Measurements from ENCODE around the gene CRADD. TPM values are rescaled to one million over a fixed set of nuclear protein-coding genes. Genes with fewer than 3 reads are reported as not detected.

CRADD gene
- total and polyA plus RNA-seq, 4 donors, result 6.3 to 28.9 (median 16.6) TPM

DNA sequence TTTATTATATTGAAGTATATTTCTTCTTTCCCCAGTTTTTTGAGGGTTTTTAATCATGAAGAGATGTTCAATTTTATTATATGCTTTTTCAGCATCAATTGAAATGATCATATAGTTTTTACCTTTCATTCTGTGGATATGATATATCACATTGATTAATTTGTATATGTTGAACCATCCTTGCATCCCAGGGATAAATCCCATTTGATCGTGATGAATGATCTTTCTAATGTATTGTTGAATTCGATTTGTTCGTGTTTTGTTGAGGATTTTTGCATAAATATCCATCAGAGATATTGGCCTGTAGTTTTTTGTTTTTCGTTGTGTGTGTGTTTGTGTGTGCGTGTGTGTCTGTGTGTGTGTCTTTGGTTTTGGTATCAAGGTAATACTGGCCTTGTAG is 196.4 kb downstream of the CRADD start:
- Histone ChIP-seq H3K9me3 (ENCODE audit: control insufficient read depth in 4 of 4, insufficient read depth in 3 of 4, low read length in 3 of 4) (peaks cover 2 to 20% (median 4%) of the 10 kb centered on the region in 4 donors), H3K9ac (ENCODE audit: insufficient read depth in 1 of 2, low read length in 2 of 2) (no peak overlapping the region), H3K36me3 (ENCODE audit: control insufficient read depth in 4 of 4, insufficient read depth in 4 of 4, low read length in 4 of 4) (no peaks in the 10 kb centered on the region), H3K4me3 (no peak overlapping the region), H3K27ac (ENCODE audit: low read depth in 1 of 2, low read length in 1 of 2) (no peak overlapping the region), H3K27me3 (ENCODE audit: control insufficient read depth in 3 of 3, insufficient read depth in 3 of 3, low read length in 2 of 3) (no peaks in the 10 kb centered on the region), H3K4me1 (ENCODE audit: control insufficient read depth in 5 of 5, insufficient read depth in 5 of 5, low read length in 5 of 5) (no peaks in the 10 kb centered on the region)
- WGBS, 2 donors, result 87 to 96% methylated on average over 5 of the region's 5 CpGs
- ATAC-seq (ENCODE audit: insufficient read depth, low FRiP score), result no peak
- DNase-seq, result no peak
- TF ChIP-seq, protein P1, sequence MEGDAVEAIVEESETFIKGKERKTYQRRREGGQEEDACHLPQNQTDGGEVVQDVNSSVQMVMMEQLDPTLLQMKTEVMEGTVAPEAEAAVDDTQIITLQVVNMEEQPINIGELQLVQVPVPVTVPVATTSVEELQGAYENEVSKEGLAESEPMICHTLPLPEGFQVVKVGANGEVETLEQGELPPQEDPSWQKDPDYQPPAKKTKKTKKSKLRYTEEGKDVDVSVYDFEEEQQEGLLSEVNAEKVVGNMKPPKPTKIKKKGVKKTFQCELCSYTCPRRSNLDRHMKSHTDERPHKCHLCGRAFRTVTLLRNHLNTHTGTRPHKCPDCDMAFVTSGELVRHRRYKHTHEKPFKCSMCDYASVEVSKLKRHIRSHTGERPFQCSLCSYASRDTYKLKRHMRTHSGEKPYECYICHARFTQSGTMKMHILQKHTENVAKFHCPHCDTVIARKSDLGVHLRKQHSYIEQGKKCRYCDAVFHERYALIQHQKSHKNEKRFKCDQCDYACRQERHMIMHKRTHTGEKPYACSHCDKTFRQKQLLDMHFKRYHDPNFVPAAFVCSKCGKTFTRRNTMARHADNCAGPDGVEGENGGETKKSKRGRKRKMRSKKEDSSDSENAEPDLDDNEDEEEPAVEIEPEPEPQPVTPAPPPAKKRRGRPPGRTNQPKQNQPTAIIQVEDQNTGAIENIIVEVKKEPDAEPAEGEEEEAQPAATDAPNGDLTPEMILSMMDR (IDR thresholded peaks at IDR 0.05; ENCODE audit: control extremely low read depth, extremely low read depth), result no peak

GRCh38 chr12:93875157-93875556 is 198.0 kb downstream of the CRADD start:
- no peak overlapping the region for H3K27ac ChIP-seq (ENCODE audit: low read depth in 1 of 2, low read length in 1 of 2)
- no peaks in the 10 kb centered on the region for H3K36me3 ChIP-seq (ENCODE audit: control insufficient read depth in 4 of 4, insufficient read depth in 4 of 4, low read length in 4 of 4)
- H3K27me3 ChIP-seq (ENCODE audit: control insufficient read depth in 3 of 3, insufficient read depth in 3 of 3, low read length in 2 of 3), result no peaks in the 10 kb centered on the region
- H3K9ac ChIP-seq (ENCODE audit: insufficient read depth in 1 of 2, low read length in 2 of 2), result no peak overlapping the region
- WGBS, 2 donors, result 79 to 81% methylated on average over 1 of the region's 1 CpG
- peaks cover 0 to 8% (median 0%) of the 10 kb centered on the region in 5 donors for H3K4me1 ChIP-seq (ENCODE audit: control insufficient read depth in 5 of 5, insufficient read depth in 5 of 5, low read length in 5 of 5)
- peaks cover 0 to 16% (median 3%) of the 10 kb centered on the region in 4 donors for H3K9me3 ChIP-seq (ENCODE audit: control insufficient read depth in 4 of 4, insufficient read depth in 3 of 4, low read length in 3 of 4)
- DNase-seq (no peak), ATAC-seq (ENCODE audit: insufficient read depth, low FRiP score) (no peak)
- TF ChIP-seq, protein P1 (IDR thresholded peaks at IDR 0.05; ENCODE audit: control extremely low read depth, extremely low read depth), result no peak
- H3K4me3 ChIP-seq, result no peak overlapping the region

- DNase-seq, result no peak
- Histone ChIP-seq H3K27ac (ENCODE audit: low read depth in 1 of 2, low read length in 1 of 2) (no peak overlapping the region), H3K27me3 (ENCODE audit: control insufficient read depth in 3 of 3, insufficient read depth in 3 of 3, low read length in 2 of 3) (no peaks in the 10 kb centered on the region), H3K9me3 (ENCODE audit: control insufficient read depth in 4 of 4, insufficient read depth in 3 of 4, low read length in 3 of 4) (peaks cover 0 to 16% (median 2%) of the 10 kb centered on the region in 4 donors), H3K9ac (ENCODE audit: insufficient read depth in 1 of 2, low read length in 2 of 2) (no peak overlapping the region), H3K4me1 (ENCODE audit: control insufficient read depth in 5 of 5, insufficient read depth in 5 of 5, low read length in 5 of 5) (peaks cover 0 to 15% (median 6%) of the 10 kb centered on the region in 5 donors), H3K36me3 (ENCODE audit: control insufficient read depth in 4 of 4, insufficient read depth in 4 of 4, low read length in 4 of 4) (no peaks in the 10 kb centered on the region), H3K4me3 (no peak overlapping the region)
- ATAC-seq (ENCODE audit: insufficient read depth, low FRiP score), result no peak
- TF ChIP-seq, protein P1 (IDR thresholded peaks at IDR 0.05; ENCODE audit: control extremely low read depth, extremely low read depth), result no peak
Measured at GRCh38 chr12:93876360-93876759, 199.2 kb downstream of the CRADD start.

- TF ChIP-seq, protein P1 (IDR thresholded peaks at IDR 0.05; ENCODE audit: control extremely low read depth, extremely low read depth), result no peak
- H3K36me3 ChIP-seq (ENCODE audit: control insufficient read depth in 4 of 4, insufficient read depth in 4 of 4, low read length in 4 of 4), result no peaks in the 10 kb centered on the region
- no peak for ATAC-seq (ENCODE audit: insufficient read depth, low FRiP score)
Measured at GRCh38 chr12:93877446-93877845, 200.3 kb downstream of the CRADD start.

More at GRCh38 chr12:93877446-93877845, 200.3 kb downstream of the CRADD start:
- peaks cover 0 to 9% (median 2%) of the 10 kb centered on the region in 4 donors for H3K9me3 ChIP-seq (ENCODE audit: control insufficient read depth in 4 of 4, insufficient read depth in 3 of 4, low read length in 3 of 4)
- no peak overlapping the region for H3K27ac ChIP-seq (ENCODE audit: low read depth in 1 of 2, low read length in 1 of 2)
- peaks cover 0 to 17% (median 6%) of the 10 kb centered on the region in 5 donors for H3K4me1 ChIP-seq (ENCODE audit: control insufficient read depth in 5 of 5, insufficient read depth in 5 of 5, low read length in 5 of 5)
- no peak overlapping the region for H3K4me3 ChIP-seq
- no peak for DNase-seq
- no peaks in the 10 kb centered on the region for H3K27me3 ChIP-seq (ENCODE audit: control insufficient read depth in 3 of 3, insufficient read depth in 3 of 3, low read length in 2 of 3)
- H3K9ac ChIP-seq (ENCODE audit: insufficient read depth in 1 of 2, low read length in 2 of 2), result no peak overlapping the region

Data from lung (tissue), 12 donors.